GM19467 (cell line): Measurements from ENCODE around the gene SAMD7.

Experiments
- ATAC-seq: cut with Tn5 transposase; IDR thresholded peaks from one replicate; pipeline ENCODE4 v1.9.1; 2021; ENCODE audit warnings: mild to moderate bottlenecking, moderate library complexity; ENCODE audit not compliant: unreplicated experiment

The SAMD7 gene

DNA sequence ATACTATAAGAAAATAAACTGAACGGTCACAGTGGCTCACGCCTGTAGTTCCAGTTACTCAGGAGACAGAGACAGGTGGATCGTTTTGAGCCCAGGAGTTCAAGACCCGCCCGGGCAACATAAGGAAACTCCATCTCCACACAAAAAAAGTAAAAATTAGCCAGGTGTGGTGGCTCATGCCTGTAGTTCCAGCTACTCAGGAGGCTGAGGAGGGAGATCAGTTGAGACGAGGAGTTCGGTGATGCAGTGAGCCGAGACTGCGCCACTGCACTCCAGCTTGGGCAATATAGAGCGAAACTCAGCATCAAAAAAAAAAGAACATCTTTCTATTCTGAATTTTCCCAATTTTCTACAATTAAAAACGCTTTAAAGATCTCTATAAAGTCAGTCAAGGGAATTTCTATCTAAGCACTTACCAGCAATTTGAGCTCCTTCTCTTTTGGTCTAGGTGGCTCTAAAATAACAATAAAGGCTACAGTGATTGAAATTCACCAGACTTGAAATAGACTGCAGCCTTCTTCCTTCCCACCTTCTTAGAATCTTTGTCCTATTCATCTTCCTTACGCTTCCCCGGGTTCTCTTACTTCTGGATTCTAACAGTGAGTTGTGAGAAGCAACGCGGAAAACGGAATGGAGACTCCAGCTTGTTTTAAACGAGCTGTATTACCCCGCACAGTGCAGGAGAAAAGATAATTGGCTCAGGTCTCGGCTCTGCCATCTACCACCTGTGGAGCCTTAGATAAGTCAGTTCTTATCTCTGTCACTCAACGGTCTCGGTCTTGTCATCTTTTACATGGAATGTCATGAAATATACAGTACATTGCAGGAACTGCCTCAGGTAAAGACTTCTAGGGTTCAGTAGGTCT lies 54.4 kb downstream of the SAMD7 start:
- peak; percentile 12 for ATAC-seq

DNA sequence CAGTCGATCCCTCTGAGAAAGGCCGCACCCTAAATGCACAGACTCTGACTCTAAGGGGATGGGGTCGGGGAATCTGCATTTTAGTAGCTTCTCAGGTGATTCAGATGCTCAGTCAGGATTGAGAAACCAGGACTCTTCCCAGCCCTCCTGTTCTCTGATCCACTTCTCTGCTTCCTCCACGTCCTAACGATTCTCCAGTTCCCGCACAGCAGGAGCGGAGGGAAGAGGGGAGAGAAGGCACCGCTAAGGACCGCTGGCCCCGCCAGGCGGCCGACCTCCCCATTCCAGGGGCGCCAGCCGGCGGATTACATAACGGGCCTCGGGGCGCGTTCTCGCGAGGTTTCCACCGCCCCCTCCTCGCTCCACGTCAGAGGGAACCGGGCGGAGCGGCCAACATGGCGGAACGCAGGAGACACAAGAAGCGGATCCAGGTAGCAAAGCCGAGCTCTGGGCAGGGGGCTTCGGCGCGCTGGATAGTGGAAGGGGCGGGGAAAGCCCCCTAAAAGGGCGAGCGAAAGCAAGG lies 55.1 kb downstream of the SAMD7 start, which contains the start of gene SEC62:
TSS of gene SEC62 (plus strand) at position 380 of the 523 bp plus-strand sequence. CDS start at position 396, 16 bp downstream.
- ATAC-seq = peak; percentile 89

DNA sequence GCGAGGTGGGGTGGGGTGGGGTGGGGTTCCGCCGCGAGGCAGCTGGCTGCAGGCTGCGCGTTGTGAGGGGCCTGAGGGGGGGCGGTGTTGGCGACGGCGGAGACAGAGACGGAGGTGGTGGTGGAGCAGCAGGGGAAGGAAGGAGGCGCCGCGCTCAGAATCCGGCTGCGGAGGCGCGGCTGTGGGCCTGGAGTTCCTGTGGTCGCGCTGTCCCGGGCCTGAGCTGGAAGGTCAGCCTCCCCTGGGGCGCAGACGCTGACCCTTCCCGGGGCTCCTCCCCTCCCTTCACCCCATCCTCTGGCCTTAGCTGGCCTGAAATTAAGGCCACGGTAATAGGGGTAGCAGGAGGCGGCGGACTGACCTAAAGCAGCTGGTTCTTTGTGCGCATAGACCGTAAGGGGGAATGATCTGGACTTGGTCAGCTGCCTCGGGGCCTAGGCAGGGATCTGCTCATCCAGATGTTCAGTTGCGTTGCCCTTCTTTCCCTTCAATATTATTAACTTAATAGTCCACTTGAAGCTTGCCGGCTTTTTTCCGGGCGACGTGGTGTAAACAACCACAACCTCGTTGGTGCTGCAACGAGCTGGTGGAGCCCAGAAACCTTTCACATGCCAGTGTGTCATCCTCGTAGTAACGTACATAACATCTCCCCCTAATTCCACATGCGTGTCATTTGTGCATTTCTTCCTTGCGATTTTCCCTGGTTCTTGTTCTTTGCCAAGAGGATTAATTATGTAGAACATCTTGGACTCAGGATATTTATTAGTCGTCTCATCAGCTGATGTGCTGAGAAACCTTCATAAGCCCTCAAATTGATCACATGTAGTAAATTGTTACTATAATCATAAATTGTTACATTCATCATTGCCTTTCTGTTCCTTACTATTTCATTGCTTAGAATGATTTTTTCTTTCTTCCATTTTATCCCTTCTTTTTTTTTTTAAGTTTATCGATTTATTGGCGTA lies 55.9 kb downstream of the SAMD7 start:
- peak; percentile 31 for ATAC-seq

DNA sequence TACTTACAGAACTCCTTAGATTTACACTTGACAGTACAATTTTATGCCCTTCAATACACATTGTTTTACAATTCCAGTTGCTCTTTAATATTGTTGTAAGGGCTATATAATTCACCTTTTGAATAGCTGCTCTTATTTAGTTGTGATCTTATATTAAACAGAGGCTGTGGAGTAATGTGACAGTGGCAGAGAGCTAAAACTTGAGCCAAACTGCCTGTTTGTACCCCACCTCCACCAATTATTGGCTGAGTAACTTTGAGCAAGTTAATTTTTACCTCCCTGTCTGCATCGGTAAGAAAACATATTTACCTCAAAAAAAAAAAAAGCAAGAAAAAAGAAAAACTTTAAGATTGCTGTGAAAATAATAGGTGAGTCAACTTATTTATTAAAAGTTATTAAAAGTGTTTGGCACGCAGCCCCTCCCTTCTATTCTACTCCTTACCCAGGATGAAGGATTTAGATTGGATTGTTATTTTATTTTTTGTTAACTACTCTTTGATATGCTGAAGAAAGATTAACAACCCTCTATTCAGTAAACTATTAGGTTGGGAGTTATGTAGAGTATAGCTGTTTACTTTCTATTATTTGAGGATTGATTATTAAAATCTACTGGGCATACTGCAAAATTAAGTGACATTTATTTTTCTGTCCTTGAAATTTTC lies 57.0 kb downstream of the SAMD7 start:
- no peak for ATAC-seq

DNA sequence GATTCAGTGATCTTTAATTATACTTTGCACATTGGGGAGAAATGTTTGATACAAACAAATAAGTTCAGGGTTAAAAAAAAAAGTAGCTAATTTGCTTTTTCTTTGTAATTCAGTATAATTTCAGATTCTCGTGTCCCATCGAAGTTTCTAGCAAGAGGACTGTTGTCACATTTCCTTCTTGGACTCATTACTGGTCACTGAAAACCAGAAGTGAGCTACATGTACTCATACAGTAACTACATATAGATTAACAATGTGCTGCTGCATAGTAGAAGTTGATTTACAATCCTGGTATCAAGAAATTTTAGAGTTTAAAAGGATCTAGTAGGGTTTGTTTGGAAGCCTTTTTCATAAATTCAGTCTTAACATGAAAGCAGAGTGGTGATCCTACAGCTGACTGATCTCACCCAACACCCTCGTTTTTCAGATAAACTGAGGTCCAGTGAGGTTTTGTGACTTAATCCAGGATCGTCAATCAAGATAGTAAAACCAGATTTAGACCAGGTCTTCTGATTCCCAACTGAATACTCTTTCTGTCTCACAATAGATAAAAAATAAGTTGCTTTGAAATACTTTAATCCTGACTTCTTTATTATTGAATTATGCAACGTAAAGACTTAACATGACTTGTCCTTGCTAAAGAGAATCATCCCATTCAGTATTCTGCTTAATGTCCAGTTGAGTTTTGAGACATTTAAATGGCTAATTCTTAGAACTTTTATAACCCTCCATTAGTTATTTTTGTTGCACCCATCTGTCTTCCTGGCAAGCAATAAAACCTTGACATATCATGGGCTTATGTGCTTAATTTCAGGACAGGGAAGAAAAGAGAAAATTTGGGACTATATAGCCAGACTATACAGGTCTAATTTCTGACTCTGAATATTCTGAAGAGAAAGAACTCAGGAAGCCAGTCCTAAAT lies 58.1 kb downstream of the SAMD7 start:
- no peak for ATAC-seq

DNA sequence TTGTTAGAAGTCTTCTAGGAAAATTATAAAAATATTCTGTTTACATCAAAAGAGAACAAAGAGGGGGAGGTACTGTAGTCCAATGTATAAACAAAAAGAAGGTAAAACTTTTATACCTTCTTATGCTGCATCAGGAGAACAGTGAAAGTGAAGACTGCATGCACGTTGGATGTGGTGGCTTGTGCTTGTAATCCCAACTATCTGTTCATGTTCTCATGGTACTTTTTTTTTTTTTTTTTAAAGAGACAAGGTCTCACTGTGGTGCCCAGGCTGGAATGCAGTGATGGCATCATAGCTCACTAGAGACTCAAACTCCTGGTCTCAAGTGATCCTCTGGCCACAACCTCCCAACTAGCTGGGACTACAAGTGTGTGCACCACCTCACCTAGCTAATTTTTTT lies 59.5 kb downstream of the SAMD7 start:
- ATAC-seq = no peak

DNA sequence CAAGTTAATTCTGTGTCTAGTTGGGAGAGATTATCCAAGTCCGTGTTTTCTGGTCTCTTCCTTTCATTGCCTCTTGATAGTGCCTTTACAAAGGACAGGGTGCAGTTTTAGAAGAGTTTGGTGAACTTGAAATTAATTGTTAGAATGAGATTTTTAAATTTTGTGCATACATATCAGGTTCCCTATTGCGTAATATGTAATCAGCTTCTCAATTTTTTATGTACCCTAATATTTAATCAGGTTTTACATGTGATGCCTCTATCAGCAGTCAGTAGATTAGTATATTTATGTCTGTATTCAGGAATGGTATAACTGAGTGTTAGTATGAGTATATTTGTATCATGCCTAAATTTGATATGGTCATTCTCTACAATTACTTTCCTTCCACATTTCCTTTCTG lies 60.1 kb downstream of the SAMD7 start:
- ATAC-seq = no peak

DNA sequence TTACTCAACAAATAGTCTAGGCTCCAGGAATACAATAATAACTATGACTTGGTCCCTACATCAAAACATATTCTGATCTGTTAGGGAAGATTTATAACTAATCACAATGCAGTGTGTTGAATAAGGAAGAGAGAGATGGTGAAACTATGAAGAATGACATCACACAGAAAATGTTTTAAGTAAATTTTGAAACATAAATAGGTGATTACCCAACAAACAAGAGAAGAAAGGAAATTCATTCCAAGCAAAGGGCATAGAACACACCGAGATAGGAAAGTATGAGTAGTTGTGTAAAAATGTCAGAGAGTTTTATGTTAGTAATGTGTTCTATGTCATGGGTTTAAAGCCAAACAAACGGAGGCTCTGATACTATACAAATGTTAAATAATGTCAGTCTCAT lies 68.7 kb downstream of the SAMD7 start:
- ATAC-seq = no peak

DNA sequence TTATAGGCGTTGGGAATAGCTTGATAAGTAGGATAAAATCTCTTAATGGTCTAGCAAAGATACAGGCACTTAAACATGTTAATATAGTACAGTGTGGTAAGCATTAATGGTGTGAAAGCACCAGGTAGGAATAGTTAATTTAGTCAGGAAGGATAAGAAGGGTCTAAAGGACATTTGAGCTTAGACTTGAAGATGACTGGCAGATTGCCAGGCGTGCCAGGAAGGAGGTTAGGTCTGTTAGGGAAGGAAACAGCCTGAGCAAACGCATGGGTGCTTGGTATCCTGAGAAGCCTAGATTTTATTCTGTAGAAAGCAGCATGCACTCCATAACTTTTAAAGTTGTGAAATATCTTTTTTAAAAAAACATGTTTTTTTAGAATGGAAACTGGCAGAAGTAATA lies 72.9 kb downstream of the SAMD7 start:
- ATAC-seq = no peak
